ENCODE results near the gene UST. TPM values are rescaled to one million over a fixed set of nuclear protein-coding genes. Genes with fewer than 3 reads are reported as not detected.

Gene UST
- total and polyA plus RNA-seq, 2 of the 8 experiments (the other 6 are each of a cell fraction or from before 2014, with no cell fraction given): 13.5 to 34.5 TPM

- Histone ChIP-seq H3K36me3 (ENCODE audit: control insufficient read depth in 2 of 4, insufficient read depth in 4 of 4, low read length in 3 of 4) (no peaks in the 10 kb centered on the region), H3K18ac (ENCODE audit: extremely low read depth, low read length) (no peak overlapping the region), H2BK12ac (ENCODE audit: low read depth, low read length) (no peak overlapping the region), H3K14ac (ENCODE audit: insufficient read length) (no peak overlapping the region), H3K4me2 (ENCODE audit: insufficient read depth in 1 of 2, low read depth in 2 of 2, low read length in 2 of 2) (no peak overlapping the region), H4K91ac (replicated peaks; ENCODE audit: insufficient read length, low read length) (no peak overlapping the region), H2AK5ac (ENCODE audit: low read depth, low read length) (no peak overlapping the region), H4K8ac (ENCODE audit: extremely low read depth, insufficient read depth, low read length) (no peak overlapping the region), H3K4ac (replicated peaks; ENCODE audit: insufficient read length, low read depth, low read length) (no peak overlapping the region), H3K9ac (replicated peaks in 1 of 4; ENCODE audit: extremely low read depth in 1 of 4, low read depth in 3 of 4, low read length in 3 of 4) (no peak overlapping the region), H2BK120ac (replicated peaks; ENCODE audit: low read depth, low read length) (no peak overlapping the region), H3K4me1 (replicated peaks in 1 of 4; ENCODE audit: control insufficient read depth in 3 of 4, insufficient read depth in 4 of 4, low read length in 3 of 4) (no peaks in the 10 kb centered on the region), H2BK20ac (ENCODE audit: low read length) (no peak overlapping the region), H2AFZ (ENCODE audit: low read length) (no peak overlapping the region), H4K5ac (ENCODE audit: insufficient read length, low read depth, low read length) (no peak overlapping the region), H3K79me2 (ENCODE audit: control insufficient read depth in 1 of 2, insufficient read depth in 2 of 2, low read length in 2 of 2) (no peaks in the 10 kb centered on the region), H3K27me3 (replicated peaks in 1 of 4; ENCODE audit: control insufficient read depth in 3 of 4, extremely low read depth in 1 of 4, insufficient read depth in 3 of 4, low read length in 3 of 4) (no peaks in the 10 kb centered on the region), H4K20me1 (replicated peaks in 1 of 2; ENCODE audit: control insufficient read depth in 1 of 2, insufficient read depth in 2 of 2, low read length in 2 of 2) (no peaks in the 10 kb centered on the region), H2BK5ac (ENCODE audit: low read depth, low read length) (no peak overlapping the region), H3K79me1 (ENCODE audit: low read depth, low read length) (no peaks in the 10 kb centered on the region), H3K27ac (ENCODE audit: low read depth, low read length) (no peak overlapping the region), H2BK15ac (ENCODE audit: low read length) (no peak overlapping the region), H3K4me3 (ENCODE audit: extremely low read depth in 1 of 4, insufficient read depth in 2 of 4, low read depth in 3 of 4, low read length in 4 of 4) (no peak overlapping the region), H3K23ac (ENCODE audit: insufficient read length) (no peak overlapping the region), H3K9me3 (ENCODE audit: insufficient read depth in 2 of 2, low read depth in 1 of 2, low read length in 1 of 2) (peaks cover 3 to 5% of the 10 kb centered on the region in 2 experiments; a peak in 1 of 4 replicates), H3K56ac (replicated peaks; ENCODE audit: insufficient read length, low read depth, low read length) (no peak overlapping the region), H3K23me2 (ENCODE audit: low read depth, low read length) (no peaks in the 10 kb centered on the region)
- ChIA-PET POLR2A (ENCODE audit: partially characterized antibody) (no interaction called here), CTCF (ENCODE audit: partially characterized antibody) (interaction anchor here (1.5 to 2.2 kb wide), 2 partner anchors 159 to 289 kb away, joined by 6 to 7 read pairs; no protein-coding TSS in a partner anchor)
- 93% methylated on average over 5 of the region's 5 CpGs; no CpG with 5 or more reads in 1 of the 2 experiments for WGBS, 2 experiments (ENCODE audit: extremely low coverage in 1 of 2, insufficient coverage in 1 of 2, insufficient read length in 1 of 2, insufficient replicate concordance in 2 of 2, low coverage in 1 of 2, low lambda C conversion rate in 2 of 2, missing lambda C conversion rate in 1 of 2)
- TF ChIP-seq POU5F1 (IDR thresholded peaks at IDR 0.05; ENCODE audit: low read depth, low read length) (no peak), RXRA (IDR thresholded peaks at IDR 0.05; ENCODE audit: insufficient read depth, low read depth, low read length) (no peak), HDAC6 (IDR thresholded peaks at IDR 0.05; ENCODE audit: low read depth, low read length) (no peak)
- no peak for FAIRE-seq
- no peak for DNase-seq (ENCODE audit: low read depth in 1 of 2, low spot score in 2 of 2)
These were observed 9.9 kb upstream of the UST start for GRCh38 chr6:148736774-148737412.

All from H1 (cell line).